ENCODE measurements around the gene CTNND2.
"Not testable (repeated sequence)": the region's sequence is repeated elsewhere in the genome, so short reads cannot be mapped to it uniquely, and the experiment has no call there.

Gene CTNND2

DNA sequence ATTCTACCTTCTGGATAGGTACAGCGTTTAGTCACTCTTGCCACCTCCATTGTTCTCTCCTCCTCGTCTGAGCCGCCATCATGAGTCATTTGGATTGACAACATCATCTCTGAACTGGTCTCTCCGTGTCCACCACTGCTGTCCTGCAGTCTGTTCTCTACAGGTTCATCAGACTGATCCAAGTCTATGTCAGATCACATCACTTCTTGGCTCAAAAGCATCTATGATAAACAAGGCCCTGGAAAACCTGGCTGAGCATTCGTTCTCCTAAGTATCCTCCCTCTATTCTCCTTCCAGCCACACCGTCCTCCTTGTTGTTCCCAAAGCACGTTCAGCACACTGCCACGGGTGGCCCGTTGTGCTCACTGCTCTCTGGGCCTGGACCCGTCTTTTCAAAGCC lies 50.5 kb downstream of the CTNND2 start:
- TF ChIP-seq, protein P1, sequence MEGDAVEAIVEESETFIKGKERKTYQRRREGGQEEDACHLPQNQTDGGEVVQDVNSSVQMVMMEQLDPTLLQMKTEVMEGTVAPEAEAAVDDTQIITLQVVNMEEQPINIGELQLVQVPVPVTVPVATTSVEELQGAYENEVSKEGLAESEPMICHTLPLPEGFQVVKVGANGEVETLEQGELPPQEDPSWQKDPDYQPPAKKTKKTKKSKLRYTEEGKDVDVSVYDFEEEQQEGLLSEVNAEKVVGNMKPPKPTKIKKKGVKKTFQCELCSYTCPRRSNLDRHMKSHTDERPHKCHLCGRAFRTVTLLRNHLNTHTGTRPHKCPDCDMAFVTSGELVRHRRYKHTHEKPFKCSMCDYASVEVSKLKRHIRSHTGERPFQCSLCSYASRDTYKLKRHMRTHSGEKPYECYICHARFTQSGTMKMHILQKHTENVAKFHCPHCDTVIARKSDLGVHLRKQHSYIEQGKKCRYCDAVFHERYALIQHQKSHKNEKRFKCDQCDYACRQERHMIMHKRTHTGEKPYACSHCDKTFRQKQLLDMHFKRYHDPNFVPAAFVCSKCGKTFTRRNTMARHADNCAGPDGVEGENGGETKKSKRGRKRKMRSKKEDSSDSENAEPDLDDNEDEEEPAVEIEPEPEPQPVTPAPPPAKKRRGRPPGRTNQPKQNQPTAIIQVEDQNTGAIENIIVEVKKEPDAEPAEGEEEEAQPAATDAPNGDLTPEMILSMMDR (IDR thresholded peaks at IDR 0.05; ENCODE audit: low read depth, low read length): no peak
- no peak for DNase-seq (ENCODE audit: low read depth, low spot score)
- no peak overlapping the region for H3K4me3 ChIP-seq (ENCODE audit: low read depth, low read length)
- in situ Hi-C loops (cut with HindIII; ENCODE audit: low sequenced_read_pairs): no loop called here

DNA sequence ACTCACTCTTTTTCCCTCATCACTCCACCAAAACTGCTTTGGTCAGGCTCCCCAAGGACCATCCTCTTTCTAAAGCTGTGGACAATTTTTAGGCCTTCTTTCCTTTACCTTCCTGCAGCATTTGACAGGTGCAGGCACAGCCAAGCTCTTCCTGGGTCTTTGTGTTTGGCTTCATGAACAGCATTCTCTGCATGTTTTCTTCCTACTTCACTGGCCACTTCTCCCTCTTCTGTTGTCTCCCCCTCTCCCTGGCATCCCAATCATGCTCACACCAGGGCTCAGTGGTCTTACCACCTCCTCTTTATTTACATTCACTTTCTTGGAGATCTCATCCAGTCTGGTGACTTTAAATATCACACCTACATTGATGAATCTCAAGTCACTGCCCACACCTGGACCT lies 51.1 kb downstream of the CTNND2 start:
- no peak for DNase-seq (ENCODE audit: low read depth, low spot score)
- in situ Hi-C loops (cut with HindIII; ENCODE audit: low sequenced_read_pairs): no loop called here
- no peak overlapping the region for H3K4me3 ChIP-seq (ENCODE audit: low read depth, low read length)
- TF ChIP-seq, protein P1 (IDR thresholded peaks at IDR 0.05; ENCODE audit: low read depth, low read length): no peak

DNA sequence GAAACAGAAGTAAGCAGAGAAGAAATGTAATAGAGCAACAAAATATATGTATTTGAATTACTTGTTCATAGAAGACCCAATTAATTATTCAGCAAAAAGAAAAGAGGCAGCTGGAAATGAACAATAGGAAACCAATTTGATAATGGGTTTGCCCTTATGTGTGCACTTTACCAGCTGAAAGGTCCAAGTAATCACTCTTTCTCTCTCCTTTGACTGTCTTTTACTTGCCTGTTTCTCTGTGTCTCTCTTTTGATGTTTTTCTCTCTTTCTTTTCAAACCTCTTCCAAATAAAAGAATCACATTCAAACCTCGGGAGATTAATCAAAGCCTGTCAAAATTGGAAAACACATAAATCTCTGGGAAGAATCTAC lies 51.5 kb downstream of the CTNND2 start:
- TF ChIP-seq, protein P1 (IDR thresholded peaks at IDR 0.05; ENCODE audit: low read depth, low read length): no peak

DNA sequence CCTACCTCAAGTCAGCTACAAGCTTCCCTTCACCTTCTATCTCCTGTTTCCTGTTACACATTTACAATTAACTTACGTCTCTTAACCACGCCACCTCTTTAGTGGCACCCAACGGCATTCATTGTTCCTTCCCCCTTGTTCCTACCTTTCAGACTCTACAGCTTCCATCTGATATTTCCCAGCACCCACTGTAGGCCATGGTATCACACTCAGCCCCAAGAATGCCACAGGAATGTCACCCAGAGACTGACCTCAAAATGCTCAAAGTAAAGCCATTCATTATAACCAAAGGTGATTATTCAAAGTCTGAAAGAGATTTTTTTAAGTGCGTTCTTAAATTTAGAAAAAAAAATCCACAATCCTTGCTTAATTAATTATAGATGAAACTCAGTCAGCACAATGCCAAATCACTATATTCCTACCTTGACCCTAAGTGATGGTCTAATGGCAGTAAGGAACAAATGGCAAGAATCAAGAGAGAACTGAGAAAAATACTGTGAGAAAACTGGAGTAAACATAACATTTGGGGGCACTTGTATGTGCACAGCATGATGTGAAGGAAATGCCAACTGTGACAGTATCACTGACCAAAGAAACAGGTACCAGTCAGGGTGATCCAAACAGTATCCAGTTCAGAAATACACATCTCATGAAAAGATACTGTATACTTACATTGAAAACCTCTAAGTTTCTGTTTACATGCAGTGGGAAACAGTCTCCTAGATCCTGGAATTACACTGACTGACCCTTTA lies 52.1 kb downstream of the CTNND2 start:
- no peak for DNase-seq (ENCODE audit: low read depth, low spot score)
- in situ Hi-C loops (cut with HindIII; ENCODE audit: low sequenced_read_pairs): no loop called here
- H3K4me3 ChIP-seq (ENCODE audit: low read depth, low read length): no peak overlapping the region
- TF ChIP-seq, protein P1 (IDR thresholded peaks at IDR 0.05; ENCODE audit: low read depth, low read length): no peak

More for the DNA sequence above, 51.5 kb downstream of the CTNND2 start:
- H3K4me3 ChIP-seq (ENCODE audit: low read depth, low read length): no peak overlapping the region
- DNase-seq (ENCODE audit: low read depth, low spot score): no peak
- in situ Hi-C loops (cut with HindIII; ENCODE audit: low sequenced_read_pairs): no loop called here

DNA sequence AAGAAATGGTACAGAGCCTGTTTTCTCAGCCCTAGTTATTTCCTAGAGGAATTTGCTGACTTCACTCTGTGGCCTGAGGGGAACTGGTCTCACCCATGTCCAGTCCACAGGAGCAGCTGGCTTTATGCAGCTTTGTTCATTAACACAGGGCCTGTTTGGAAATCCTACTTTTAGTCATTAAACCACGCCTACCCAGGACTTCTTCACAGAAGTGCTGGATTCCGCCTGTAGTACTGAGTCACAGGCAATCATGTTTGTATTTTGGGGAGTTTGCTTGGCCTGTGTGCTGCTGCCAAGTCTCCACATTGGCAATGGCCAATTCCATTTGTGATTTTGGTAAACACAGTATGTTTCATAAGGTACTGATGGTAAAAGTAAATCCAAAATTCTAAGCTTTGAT lies 52.8 kb downstream of the CTNND2 start:
- peak; percentile 54 for DNase-seq (ENCODE audit: low read depth, low spot score)
- TF ChIP-seq, protein P1 (IDR thresholded peaks at IDR 0.05; ENCODE audit: low read depth, low read length): no peak
- H3K4me3 ChIP-seq (ENCODE audit: low read depth, low read length): no peak overlapping the region
- in situ Hi-C loops (cut with HindIII; ENCODE audit: low sequenced_read_pairs): no loop called here

DNA sequence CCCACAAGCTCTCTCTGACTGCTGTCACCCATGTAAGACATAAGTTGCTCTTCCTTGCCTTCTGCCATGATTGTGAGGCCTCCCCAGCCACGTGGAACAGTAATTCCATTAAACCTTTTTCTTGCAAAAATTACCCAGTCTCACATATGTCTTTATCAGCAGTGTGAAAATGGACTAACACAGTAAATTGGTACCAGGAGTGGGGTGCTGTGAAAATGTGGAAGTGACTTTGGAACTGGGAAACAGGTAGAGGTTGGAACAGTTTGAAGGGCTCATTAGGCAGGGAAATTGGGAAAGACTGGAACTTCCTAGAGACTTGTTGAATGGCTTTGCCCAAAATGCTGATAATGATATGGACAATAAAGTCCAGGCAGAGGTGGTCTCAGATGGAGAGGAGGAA lies 75.7 kb downstream of the CTNND2 start:
- in situ Hi-C loops (cut with HindIII; ENCODE audit: low sequenced_read_pairs); DNase-seq (ENCODE audit: low read depth, low spot score): not testable (repeated sequence)

DNA sequence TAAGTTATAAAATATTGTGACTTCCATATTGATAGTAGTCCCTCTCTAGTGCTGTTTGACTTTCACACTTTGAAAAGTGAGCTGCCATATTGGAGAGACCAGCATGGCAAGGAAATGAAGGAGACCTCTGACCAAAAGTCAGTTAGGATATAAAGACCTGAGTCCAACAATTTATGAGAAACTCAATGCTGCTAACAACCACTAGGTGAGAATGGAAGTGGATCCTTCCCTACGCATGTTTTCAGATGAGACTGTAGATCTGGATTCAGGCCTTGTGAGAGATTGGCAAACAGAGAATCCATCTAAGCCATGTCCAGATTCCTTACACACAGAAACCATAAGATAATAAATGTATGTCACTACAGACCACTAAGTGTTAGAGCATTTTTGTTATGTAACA lies 81.6 kb downstream of the CTNND2 start:
- no peak for DNase-seq (ENCODE audit: low read depth, low spot score)
- in situ Hi-C loops (cut with HindIII; ENCODE audit: low sequenced_read_pairs): no loop called here
- TF ChIP-seq, protein P1 (IDR thresholded peaks at IDR 0.05; ENCODE audit: low read depth, low read length): no peak
- H3K4me3 ChIP-seq (ENCODE audit: low read depth, low read length): no peak overlapping the region

More for the DNA sequence above, 75.7 kb downstream of the CTNND2 start:
- not testable (repeated sequence) for H3K4me3 ChIP-seq (ENCODE audit: low read depth, low read length)
